ENCODE data around the gene DNASE1L1.

DNA sequence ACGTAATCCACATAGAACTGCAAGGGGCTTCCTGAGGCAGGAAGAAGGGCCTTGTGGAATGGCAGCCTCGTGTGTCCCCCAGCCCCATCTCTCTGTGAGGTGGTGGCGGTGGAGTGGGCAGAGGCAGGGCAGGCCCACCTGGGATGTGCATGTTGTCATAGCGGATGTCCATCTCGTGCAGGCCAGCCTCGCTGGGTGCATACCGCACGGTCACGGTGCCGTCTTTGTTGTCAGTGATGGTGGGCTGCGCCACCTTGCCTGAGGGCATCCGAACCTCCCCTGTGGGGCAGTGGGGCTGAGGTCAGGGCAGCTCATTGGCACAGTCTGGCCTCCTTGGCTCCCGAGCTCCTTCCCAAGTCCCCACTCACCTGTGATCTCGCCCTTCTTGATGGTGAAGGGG, 55.0 kb downstream of the DNASE1L1 start:
- TF ChIP-seq, protein P1, sequence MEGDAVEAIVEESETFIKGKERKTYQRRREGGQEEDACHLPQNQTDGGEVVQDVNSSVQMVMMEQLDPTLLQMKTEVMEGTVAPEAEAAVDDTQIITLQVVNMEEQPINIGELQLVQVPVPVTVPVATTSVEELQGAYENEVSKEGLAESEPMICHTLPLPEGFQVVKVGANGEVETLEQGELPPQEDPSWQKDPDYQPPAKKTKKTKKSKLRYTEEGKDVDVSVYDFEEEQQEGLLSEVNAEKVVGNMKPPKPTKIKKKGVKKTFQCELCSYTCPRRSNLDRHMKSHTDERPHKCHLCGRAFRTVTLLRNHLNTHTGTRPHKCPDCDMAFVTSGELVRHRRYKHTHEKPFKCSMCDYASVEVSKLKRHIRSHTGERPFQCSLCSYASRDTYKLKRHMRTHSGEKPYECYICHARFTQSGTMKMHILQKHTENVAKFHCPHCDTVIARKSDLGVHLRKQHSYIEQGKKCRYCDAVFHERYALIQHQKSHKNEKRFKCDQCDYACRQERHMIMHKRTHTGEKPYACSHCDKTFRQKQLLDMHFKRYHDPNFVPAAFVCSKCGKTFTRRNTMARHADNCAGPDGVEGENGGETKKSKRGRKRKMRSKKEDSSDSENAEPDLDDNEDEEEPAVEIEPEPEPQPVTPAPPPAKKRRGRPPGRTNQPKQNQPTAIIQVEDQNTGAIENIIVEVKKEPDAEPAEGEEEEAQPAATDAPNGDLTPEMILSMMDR (IDR thresholded peaks at IDR 0.05): no peak
- TF ChIP-seq MAX (CRISPR knock-in tag; IDR thresholded peaks at IDR 0.05) (no peak), ZBTB21 (CRISPR knock-in tag; IDR thresholded peaks at IDR 0.05; ENCODE audit: borderline replicate concordance) (no peak), IRF2 (CRISPR knock-in tag; IDR thresholded peaks at IDR 0.05; ENCODE audit: borderline replicate concordance, low read depth) (no peak), NFYB (CRISPR knock-in tag; conservative IDR thresholded peaks at IDR 0.05; ENCODE audit: low read depth) (no peak), ZBTB43 (CRISPR knock-in tag; IDR thresholded peaks at IDR 0.05) (no peak), KAT7 (CRISPR knock-in tag; IDR thresholded peaks at IDR 0.05; ENCODE audit: borderline replicate concordance) (no peak), RELA (CRISPR knock-in tag; IDR thresholded peaks at IDR 0.05; ENCODE audit: borderline replicate concordance) (no peak), NR2C2 (CRISPR knock-in tag; IDR thresholded peaks at IDR 0.05) (no peak), ESRRA (CRISPR knock-in tag; IDR thresholded peaks at IDR 0.05; ENCODE audit: borderline replicate concordance) (no peak)
- TF ChIP-seq, protein P2, sequence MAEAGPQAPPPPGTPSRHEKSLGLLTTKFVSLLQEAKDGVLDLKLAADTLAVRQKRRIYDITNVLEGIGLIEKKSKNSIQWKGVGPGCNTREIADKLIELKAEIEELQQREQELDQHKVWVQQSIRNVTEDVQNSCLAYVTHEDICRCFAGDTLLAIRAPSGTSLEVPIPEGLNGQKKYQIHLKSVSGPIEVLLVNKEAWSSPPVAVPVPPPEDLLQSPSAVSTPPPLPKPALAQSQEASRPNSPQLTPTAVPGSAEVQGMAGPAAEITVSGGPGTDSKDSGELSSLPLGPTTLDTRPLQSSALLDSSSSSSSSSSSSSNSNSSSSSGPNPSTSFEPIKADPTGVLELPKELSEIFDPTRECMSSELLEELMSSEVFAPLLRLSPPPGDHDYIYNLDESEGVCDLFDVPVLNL (CRISPR knock-in tag; IDR thresholded peaks at IDR 0.05; ENCODE audit: borderline replicate concordance, low read depth): no peak

All from WTC11 (cell line).